Stimulated activated CD8-positive, alpha-beta memory T cell treated with anti-CD3 and anti-CD28 coated beads, Interleukin-15, amount 100 ng/mL, for 4 hours (primary cell): ENCODE data around the gene WNT1.

Source experiments
- DNase-seq, 2 donors: peaks; one replicate each; pipeline ENCODE4 v3.0.0-alpha.2; 2020; ENCODE audit warnings: low read depth in 2 of 2

The WNT1 gene

DNA sequence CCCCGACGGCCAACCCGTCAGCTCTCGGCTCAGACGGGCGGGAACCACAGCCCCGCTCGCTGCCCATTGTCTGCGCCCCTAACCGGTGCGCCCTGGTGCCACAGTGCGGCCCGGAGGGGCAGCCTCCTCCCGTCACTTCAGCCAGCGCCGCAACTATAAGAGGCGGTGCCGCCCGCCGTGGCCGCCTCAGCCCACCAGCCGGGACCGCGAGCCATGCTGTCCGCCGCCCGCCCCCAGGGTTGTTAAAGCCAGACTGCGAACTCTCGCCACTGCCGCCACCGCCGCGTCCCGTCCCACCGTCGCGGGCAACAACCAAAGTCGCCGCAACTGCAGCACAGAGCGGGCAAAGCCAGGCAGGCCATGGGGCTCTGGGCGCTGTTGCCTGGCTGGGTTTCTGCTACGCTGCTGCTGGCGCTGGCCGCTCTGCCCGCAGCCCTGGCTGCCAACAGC, at the start of gene WNT1:
Gene WNT1, plus strand, starts transcription at position 32 of the 450 bp plus-strand sequence. Its CDS starts 329 bp downstream, at position 361.
- DNase-seq: no peak

- DNase-seq: no peak
Measured at GRCh38 chr12:48929551-48929950, 48.6 kb upstream of the WNT1 start.

GRCh38 chr12:48930475-48930874, 47.6 kb upstream of the WNT1 start:
- DNase-seq: no peak

DNA sequence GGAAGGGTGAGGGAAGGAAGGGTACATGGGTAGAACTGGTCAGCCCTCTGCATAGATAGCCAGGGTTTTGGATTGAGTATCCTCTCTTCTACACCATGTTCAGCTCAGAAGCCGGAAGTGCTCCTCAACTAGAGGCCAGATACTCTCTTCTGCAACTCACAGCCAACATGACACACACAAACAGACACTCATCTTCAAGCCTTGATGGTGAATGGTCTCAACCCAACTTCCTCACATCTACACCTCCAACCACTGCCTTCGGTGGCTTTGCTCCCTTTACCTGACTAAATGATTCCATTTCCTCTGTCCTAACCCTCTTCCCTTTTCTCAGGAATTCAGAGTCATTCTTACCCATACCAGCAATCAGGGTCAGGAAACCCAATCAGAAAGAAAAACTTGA, 45.2 kb upstream of the WNT1 start:
- no peak for DNase-seq

DNA sequence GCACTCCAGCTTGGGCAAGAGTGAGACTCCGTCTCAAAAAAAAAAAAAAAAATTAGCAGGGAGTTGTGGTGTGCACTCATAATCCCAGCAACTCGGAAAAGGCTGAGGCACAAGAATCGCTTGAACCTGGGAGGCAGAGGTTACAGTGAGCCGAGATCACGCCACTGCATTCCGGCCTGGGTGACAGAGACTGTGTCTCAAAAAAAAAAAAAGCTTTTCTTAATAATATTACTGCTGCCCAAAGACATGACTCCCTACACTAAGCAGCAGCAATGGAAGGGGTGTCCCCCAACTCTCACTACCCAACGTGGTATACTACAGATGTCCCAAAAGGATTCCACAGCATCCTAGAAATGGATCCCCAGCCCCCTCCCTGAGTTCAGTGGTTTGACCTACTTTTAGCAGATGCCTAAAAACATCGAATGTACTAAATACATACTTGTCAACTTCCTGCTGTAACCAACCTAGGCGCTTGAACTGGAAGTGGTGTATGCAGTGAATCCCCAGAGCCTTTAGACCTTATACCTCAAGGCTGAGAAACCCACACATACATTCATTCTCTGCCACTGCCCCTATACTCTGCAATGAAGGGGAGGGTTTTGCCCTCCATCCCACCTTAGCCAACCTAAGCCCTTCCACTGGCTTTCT, 44.3 kb upstream of the WNT1 start:
- no peak for DNase-seq

DNA sequence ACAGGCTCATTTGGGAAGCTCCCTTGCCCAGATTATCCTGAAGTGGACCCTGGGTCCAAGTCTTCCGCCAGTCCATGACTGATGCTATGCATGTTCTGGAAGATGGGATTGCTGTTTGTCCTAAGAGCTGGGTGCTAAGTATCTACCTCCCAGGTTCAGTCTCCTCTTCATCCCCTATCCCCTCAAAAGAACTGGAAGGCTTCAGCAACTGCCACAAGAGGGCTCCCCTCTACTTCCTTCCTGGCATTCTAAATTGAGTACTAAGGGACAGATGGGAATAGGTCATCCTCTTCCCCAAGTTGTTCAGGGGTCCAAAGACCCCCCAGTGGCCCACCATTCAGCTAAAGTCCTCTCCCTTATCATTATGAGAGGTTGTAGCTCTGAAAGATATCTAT, 43.8 kb upstream of the WNT1 start:
- no peak for DNase-seq

DNA sequence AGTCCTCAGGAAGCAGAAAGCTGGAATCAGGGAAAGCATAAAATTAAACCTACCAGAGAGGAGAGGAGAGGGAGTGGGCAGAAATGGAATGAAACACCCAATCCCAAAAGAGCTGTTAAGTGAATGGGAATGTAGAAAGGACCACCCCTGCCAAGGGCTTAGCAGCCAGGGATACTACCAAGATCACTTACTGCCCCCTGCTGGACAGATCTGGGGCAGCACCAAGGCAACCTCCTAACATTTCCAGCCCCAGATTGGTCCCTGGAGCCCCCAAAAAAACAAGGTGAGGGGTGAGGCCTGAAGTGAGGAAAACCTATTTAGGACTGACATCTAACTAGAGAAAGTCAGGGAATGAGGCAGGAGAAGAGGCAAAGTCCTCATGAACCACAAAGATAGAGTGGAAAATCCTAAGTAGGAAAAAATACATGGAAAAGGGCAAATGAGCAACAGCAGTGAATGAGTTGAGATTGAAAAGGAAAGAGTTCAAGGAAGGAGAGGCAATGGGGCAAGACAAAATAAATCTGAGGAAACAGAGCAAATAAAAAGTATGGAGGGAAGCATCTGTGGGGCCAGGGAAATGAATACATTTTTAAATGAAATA, 41.6 kb upstream of the WNT1 start:
- DNase-seq: peak; percentile 53 to 66

DNA sequence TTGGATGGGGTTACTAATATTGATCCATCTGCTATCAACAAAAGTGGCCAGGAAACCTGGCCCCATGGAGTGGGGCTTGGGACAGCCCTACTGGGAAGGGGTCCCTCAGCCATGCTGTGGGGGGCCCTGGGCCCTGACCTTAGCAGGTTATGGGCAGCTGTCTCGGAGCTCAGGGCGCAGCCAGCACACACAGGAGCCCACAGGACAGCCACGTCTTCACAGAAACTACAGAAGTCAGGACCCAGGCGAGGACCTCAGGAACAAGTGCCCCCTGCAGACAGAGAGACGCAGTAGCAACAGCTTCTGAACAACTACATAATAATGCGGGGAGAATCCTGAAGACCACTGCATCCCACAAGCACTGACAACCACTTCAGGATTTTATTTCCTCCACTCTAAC, 41.0 kb upstream of the WNT1 start:
- DNase-seq: no peak

GRCh38 chr12:48938805-48939204, 39.3 kb upstream of the WNT1 start:
- no peak for DNase-seq

GRCh38 chr12:48940181-48940580, 37.9 kb upstream of the WNT1 start:
- no peak for DNase-seq

DNA sequence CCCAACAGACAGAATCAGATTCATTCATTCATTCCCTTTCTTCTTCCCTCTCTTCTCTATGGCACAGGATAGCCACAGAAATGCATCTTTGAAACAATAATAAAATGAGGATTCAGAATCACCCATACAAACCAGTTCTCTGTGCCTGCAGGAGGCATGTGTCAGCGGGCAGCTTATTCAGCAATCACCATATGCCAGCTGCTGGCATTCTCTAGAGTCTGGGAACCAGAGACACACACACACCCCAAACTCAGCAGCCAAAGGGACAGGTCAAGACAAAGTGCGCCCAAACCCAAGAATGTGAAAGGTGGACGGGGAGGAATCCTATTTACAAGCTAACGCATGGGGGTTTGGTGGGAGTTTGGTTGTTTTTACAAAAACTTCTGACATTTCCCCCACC, 34.9 kb upstream of the WNT1 start:
- no peak for DNase-seq

- DNase-seq: no peak
Measured at GRCh38 chr12:48946205-48946604, 31.9 kb upstream of the WNT1 start.

DNA sequence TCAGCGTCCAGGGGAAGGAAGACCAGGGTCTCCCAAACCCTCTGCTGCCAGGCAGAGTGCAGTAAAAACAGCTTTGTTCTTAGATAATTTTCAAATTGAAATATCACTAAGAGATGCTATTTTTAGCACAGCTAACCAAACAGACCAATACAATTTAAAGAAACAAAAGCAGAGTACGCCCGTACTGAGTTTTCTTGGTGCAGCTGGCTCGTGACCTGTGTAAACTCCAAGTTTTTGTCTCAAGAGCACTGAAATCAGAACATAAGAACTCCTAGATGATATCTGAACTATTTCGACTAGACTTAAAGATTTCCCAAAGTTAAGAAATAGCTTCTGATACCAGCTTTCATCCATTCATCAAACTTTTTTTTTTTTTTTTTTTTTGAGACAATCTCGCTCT, 31.2 kb upstream of the WNT1 start:
- DNase-seq: no peak

- no peak for DNase-seq
Measured at GRCh38 chr12:48947727-48948126, 30.4 kb upstream of the WNT1 start.

GRCh38 chr12:48952691-48953090, 25.4 kb upstream of the WNT1 start:
- no peak for DNase-seq

- no peak for DNase-seq
Measured at GRCh38 chr12:48954061-48954460, 24.1 kb upstream of the WNT1 start.

- no peak for DNase-seq
Measured at GRCh38 chr12:48954841-48955501, 23.2 kb upstream of the WNT1 start.

GRCh38 chr12:48956279-48957140, 21.6 kb upstream of the WNT1 start:
- no peak for DNase-seq

DNA sequence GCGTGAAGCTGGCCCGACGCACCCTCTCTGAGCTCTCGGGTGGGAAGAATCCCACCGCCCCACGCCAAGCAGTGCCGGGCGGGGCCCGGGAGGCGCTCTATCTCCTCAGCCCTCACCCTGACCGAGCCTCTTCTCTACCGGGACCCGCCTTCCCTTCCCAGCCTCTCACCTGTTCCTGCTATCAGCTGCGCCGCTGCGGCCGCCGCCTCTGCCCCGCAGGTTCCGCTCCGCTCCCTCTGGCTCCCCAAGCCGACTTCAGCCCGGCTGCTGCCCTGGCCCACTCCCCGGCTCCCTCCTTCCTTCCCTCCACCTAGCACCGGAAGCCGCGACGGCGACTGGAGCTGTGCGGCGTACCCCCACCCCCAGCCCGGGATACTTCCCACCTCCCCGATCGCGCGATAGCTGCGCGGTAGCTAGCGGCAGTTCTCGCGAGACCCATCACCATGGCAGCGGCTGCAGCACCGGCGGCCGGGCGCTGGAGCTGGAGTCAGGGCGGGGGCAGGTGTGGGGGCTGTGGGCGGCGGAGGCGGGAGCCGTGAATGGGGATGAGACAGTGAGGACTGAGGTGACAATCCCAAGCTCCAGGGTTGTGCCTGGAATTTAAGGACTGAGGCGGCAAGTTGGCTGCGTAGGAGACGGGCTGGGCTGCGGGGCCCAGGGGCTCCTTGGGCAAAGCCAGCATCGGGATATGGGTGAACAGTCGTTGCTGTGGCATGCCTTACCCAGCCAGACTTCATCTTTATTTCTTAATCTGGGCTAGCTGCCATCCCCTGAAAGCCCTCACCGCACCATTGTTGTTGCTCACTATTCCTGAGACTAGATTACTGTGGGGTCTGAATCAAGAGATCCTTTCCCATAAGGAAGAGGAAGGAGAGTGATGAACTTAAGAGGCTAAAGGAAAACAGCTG, 20.7 kb upstream of the WNT1 start, which contains the start of gene ARF3:
Gene ARF3, minus strand, starts transcription at position 347 of the 908 bp plus-strand sequence. CDS start 16,392 bp downstream, outside the sequence.
- DNase-seq: peak; percentile 78 to 82

DNA sequence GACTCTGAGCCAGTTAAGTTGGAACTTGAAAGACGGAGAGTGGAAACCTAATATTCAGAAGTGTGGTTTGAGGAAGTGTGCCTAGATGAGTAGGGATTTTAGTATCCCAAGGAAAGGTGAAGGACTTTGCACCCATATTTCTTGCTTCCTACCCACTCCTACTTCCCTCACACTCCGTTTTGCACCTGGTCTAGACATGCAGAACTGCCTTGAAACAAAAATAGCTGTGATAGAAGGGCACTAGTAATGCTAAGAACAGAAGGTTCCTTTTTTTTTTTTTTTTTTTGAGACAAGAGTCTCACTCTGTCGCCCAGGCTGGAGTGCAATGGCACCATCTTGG, 20.1 kb upstream of the WNT1 start:
- DNase-seq: no peak

DNA sequence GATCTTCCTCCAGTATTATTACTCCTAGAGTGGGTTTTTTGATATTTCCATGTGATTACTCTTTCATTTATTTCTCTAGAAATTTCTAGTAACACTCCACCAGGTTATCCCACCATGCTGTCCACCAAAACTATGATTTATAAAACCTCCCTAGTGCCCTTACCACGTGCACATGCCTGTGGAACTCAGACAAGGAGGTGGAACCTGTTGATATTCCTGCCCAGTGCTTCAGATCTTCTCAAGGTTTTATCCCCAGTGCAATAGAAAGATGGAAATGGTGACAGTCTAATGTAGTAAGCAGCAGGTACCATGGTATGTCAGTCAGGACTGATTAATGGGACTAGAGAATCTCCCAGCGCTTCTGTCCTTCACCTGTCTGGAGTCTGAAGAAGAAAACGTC, 17.3 kb upstream of the WNT1 start:
- no peak for DNase-seq
